ENCODE measurements around the gene KCNQ1. TPM values are rescaled to one million over a fixed set of nuclear protein-coding genes. Genes with fewer than 3 reads are reported as not detected.

Gene KCNQ1
- total RNA-seq, 1 donor from 2014 or later, result 0.86 TPM

GRCh38 chr11:2667940-2668339, 223.1 kb downstream of the KCNQ1 start:
- TF ChIP-seq CTCF (conservative IDR thresholded peaks at IDR 0.05), result no peak
- DNase-seq (ENCODE audit: low read depth, low spot score), result no peak
- Mint-ChIP-seq H3K36me3 (ENCODE audit: low read depth) (peaks cover 3% of the 10 kb centered on the region), H3K9me3 (no peaks in the 10 kb centered on the region), H3K4me1 (peaks cover 10% of the 10 kb centered on the region), H3K27ac (ENCODE audit: unreplicated experiment) (no peak overlapping the region), H3K27me3 (ENCODE audit: low read depth) (no peaks in the 10 kb centered on the region), H3K4me3 (no peak overlapping the region)

- Mint-ChIP-seq H3K4me1 (peaks cover 14% of the 10 kb centered on the region), H3K27ac (ENCODE audit: unreplicated experiment) (no peak overlapping the region), H3K27me3 (ENCODE audit: low read depth) (no peaks in the 10 kb centered on the region), H3K4me3 (no peak overlapping the region), H3K9me3 (no peaks in the 10 kb centered on the region), H3K36me3 (ENCODE audit: low read depth) (no peaks in the 10 kb centered on the region)
- no peak for DNase-seq (ENCODE audit: low read depth, low spot score)
- no peak for TF ChIP-seq CTCF (conservative IDR thresholded peaks at IDR 0.05)
These were observed 224.1 kb downstream of the KCNQ1 start for GRCh38 chr11:2668876-2669275.

- H3K4me3 Mint-ChIP-seq, result no peak overlapping the region
These were observed 225.0 kb downstream of the KCNQ1 start for GRCh38 chr11:2669634-2670469.

GRCh38 chr11:2670541-2671100, 225.8 kb downstream of the KCNQ1 start:
- no peak for TF ChIP-seq CTCF (conservative IDR thresholded peaks at IDR 0.05)
- Mint-ChIP-seq H3K27me3 (ENCODE audit: low read depth) (no peaks in the 10 kb centered on the region), H3K36me3 (ENCODE audit: low read depth) (no peaks in the 10 kb centered on the region), H3K9me3 (no peaks in the 10 kb centered on the region), H3K27ac (ENCODE audit: unreplicated experiment) (no peak overlapping the region), H3K4me3 (no peak overlapping the region), H3K4me1 (peaks cover 31% of the 10 kb centered on the region)
- no peak for DNase-seq (ENCODE audit: low read depth, low spot score)

More at GRCh38 chr11:2669634-2670469, 225.0 kb downstream of the KCNQ1 start:
- H3K27me3 Mint-ChIP-seq (ENCODE audit: low read depth), result no peaks in the 10 kb centered on the region
- TF ChIP-seq CTCF (conservative IDR thresholded peaks at IDR 0.05), result no peak
- no peak for DNase-seq (ENCODE audit: low read depth, low spot score)
- H3K36me3 Mint-ChIP-seq (ENCODE audit: low read depth), result no peaks in the 10 kb centered on the region
- peaks cover 24% of the 10 kb centered on the region for H3K4me1 Mint-ChIP-seq
- no peaks in the 10 kb centered on the region for H3K9me3 Mint-ChIP-seq
- H3K27ac Mint-ChIP-seq (ENCODE audit: unreplicated experiment), result no peak overlapping the region

- DNase-seq (ENCODE audit: low read depth, low spot score), result no peak
- Mint-ChIP-seq H3K4me1 (peaks cover 42% of the 10 kb centered on the region), H3K36me3 (ENCODE audit: low read depth) (no peaks in the 10 kb centered on the region), H3K9me3 (no peaks in the 10 kb centered on the region), H3K27me3 (ENCODE audit: low read depth) (no peaks in the 10 kb centered on the region), H3K27ac (ENCODE audit: unreplicated experiment) (no peak overlapping the region), H3K4me3 (no peak overlapping the region)
- no peak for TF ChIP-seq CTCF (conservative IDR thresholded peaks at IDR 0.05)
These were observed 226.9 kb downstream of the KCNQ1 start for GRCh38 chr11:2671748-2672147.
